GM12875 (cell line): ENCODE data around the gene VIPR2.

Source experiments
- H3K4me3 ChIP-seq: one replicate; pipeline ENCODE4 v1.5.1; 2011; ENCODE audit warnings: low read depth, low read length, control low read depth
- CTCF ChIP-seq: IDR thresholded peaks from 2 replicates; pipeline ENCODE4 v1.5.1; 2011; ENCODE audit warnings: low read depth, mild to moderate bottlenecking, control low read depth, inconsistent platforms, low read length, moderate library complexity, borderline replicate concordance; ENCODE audit not compliant: insufficient read depth

Gene VIPR2

GRCh38 chr7:159144758-159145489 is at the start of gene VIPR2:
VIPR2 (minus strand) TSS chr7:159144867; CDS start chr7:159144771, 96 bp downstream.
- no peak for TF ChIP-seq CTCF
- no peak within 1 kb of the TSS for H3K4me3 ChIP-seq

GRCh38 chr7:159193543-159194090 is 49.0 kb upstream of the VIPR2 start:
- no peak for TF ChIP-seq CTCF
- no peak overlapping the region for H3K4me3 ChIP-seq

GRCh38 chr7:159192725-159193453 is 48.2 kb upstream of the VIPR2 start:
- no peak for TF ChIP-seq CTCF
- no peak overlapping the region for H3K4me3 ChIP-seq

- H3K4me3 ChIP-seq = no peak overlapping the region
- no peak for TF ChIP-seq CTCF
These were observed 47.3 kb upstream of the VIPR2 start for GRCh38 chr7:159192013-159192412.

DNA sequence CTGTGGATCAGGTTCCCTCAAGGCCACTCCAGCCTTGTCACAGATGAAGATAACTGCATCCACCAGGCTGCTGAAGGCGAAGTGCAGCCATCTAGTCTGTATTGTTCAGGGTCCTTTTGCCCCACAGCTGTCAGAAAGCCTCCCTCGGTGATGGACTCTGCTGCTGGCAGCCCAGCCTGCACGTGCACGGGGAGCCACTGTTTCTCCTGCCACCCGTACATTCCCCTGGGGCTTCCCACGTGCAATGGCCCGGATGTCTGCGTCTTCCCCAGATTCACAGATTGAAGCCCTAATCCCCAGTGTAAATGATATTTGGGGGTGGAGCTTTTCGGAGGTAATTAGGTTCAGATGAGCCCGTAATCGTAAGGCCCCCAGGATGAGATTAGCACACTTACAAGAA is 46.6 kb upstream of the VIPR2 start:
- H3K4me3 ChIP-seq = no peak overlapping the region
- no peak for TF ChIP-seq CTCF

- no peak overlapping the region for H3K4me3 ChIP-seq
- no peak for TF ChIP-seq CTCF
These were observed 43.3 kb upstream of the VIPR2 start for GRCh38 chr7:159188011-159188410.

DNA sequence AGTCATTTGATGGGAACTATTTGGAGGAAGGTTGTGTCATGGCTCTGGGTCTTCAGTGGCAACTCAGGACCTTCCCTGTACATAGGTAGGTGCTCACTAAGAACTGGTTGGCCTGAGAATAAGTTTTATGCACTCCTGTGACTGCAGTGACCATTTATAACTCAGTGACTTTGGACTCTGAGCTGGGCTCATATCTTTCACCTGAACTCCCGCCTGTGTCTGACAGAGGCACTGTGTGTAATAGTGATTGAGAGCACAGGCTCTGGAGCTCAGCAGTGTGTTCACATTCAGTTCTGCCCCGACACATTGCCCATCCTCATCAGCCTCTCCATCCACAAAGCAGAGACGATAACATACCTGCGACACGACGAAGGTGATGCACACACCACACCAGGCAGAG is 34.6 kb upstream of the VIPR2 start:
- no peak overlapping the region for H3K4me3 ChIP-seq
- TF ChIP-seq CTCF = no peak
